ENCODE results near the gene SIPA1. TPM values are rescaled to one million over a fixed set of nuclear protein-coding genes. Genes with fewer than 3 reads are reported as not detected.

Gene SIPA1
- total RNA-seq, 1 donor = 34.5 TPM

- no peak overlapping the region for H3K4me3 ChIP-seq (ENCODE audit: low read depth, low read length)
- no peak for DNase-seq (ENCODE audit: low read depth)
- no peak for TF ChIP-seq CTCF (IDR thresholded peaks at IDR 0.05; ENCODE audit: insufficient read depth, low read depth, low read length)
These were observed 38.5 kb upstream of the SIPA1 start for GRCh38 chr11:65599216-65599954.

GRCh38 chr11:65599955-65600246, 38.0 kb upstream of the SIPA1 start:
- no peak for TF ChIP-seq CTCF (IDR thresholded peaks at IDR 0.05; ENCODE audit: insufficient read depth, low read depth, low read length)
- DNase-seq (ENCODE audit: low read depth) = no peak

GRCh38 chr11:65604258-65604657, 33.6 kb upstream of the SIPA1 start:
- no peak for DNase-seq (ENCODE audit: low read depth)
- no peak overlapping the region for H3K4me3 ChIP-seq (ENCODE audit: low read depth, low read length)
- TF ChIP-seq CTCF (IDR thresholded peaks at IDR 0.05; ENCODE audit: insufficient read depth, low read depth, low read length) = no peak

More at GRCh38 chr11:65599955-65600246, 38.0 kb upstream of the SIPA1 start:
- H3K4me3 ChIP-seq (ENCODE audit: low read depth, low read length) = no peak overlapping the region

DNA sequence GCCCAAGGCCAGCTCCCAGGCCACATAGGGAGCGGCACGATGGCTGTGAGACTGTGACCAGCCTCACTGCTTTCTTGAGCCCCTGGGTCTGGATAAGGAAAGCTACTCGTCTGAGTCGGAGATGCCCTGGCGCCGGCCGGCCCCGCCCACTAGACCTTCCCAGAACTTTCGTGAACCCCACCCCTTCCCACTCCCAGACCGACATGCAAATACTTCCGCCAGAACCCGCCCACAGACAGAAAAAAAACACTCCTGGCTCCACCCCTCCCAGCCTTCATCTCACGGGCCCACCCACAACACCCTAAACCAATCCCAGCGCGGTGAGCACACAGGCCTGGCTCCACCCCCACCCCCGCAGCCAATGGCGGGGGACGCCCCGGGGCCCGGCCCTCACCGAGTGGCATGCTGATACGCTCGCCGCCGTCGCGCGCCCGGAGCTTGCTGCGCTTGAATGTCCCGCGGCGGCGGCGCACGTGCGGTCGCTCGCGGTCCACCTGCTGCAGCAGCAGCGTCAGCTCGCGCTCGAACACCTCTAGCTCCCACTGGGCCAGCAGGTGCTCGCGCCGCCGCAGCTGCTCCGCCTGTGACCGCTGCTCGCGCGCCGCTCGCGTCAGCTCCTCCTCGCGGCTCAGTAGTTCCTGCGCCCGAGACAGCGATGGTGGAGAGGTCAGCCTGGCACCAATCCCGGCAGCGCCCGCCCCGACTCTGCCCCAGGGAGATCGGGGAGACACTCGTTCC, 30.9 kb upstream of the SIPA1 start:
- H3K4me3 ChIP-seq (ENCODE audit: low read depth, low read length) = peak overlapping the region; percentile 34
- no peak for TF ChIP-seq CTCF (IDR thresholded peaks at IDR 0.05; ENCODE audit: insufficient read depth, low read depth, low read length)
- DNase-seq (ENCODE audit: low read depth) = peak; percentile 98

- TF ChIP-seq CTCF (IDR thresholded peaks at IDR 0.05; ENCODE audit: insufficient read depth, low read depth, low read length) = no peak
- no peak for DNase-seq (ENCODE audit: low read depth)
- peak overlapping the region; percentile 34 for H3K4me3 ChIP-seq (ENCODE audit: low read depth, low read length)
These were observed 30.1 kb upstream of the SIPA1 start for GRCh38 chr11:65607614-65608426.

GRCh38 chr11:65609229-65609628, 28.7 kb upstream of the SIPA1 start:
- no peak for DNase-seq (ENCODE audit: low read depth)
- H3K4me3 ChIP-seq (ENCODE audit: low read depth, low read length) = no peak overlapping the region
- no peak for TF ChIP-seq CTCF (IDR thresholded peaks at IDR 0.05; ENCODE audit: insufficient read depth, low read depth, low read length)

Measured in fibroblast of villous mesenchyme (primary cell).